Neural progenitor cell (in vitro differentiated cells): ENCODE measurements around the gene ATP8B3.

Source experiments
- EZH2 ChIP-seq: fragments of 200-600 bp; sonication (generic); IDR thresholded peaks from 2 replicates; pipeline ENCODE4 v1.6.1; 2017; ENCODE audit warnings: antibody characterized with exemption, mild to moderate bottlenecking, moderate library complexity
- EZH2phosphoT487 ChIP-seq: fragments of 200-600 bp; sonication (generic); IDR thresholded peaks from 2 replicates; pipeline ENCODE4 v1.6.1; 2017; ENCODE audit warnings: antibody characterized with exemption
- TF ChIP-seq, protein P1 (sequence below): fragments of 200-600 bp; sonication (generic); IDR thresholded peaks from 2 replicates; pipeline ENCODE4 v1.5.1; 2017; ENCODE audit warnings: antibody characterized with exemption, mild to moderate bottlenecking

GRCh38 chr19:1769645-1769985 is 42.5 kb downstream of the ATP8B3 start:
- TF ChIP-seq, protein P1, sequence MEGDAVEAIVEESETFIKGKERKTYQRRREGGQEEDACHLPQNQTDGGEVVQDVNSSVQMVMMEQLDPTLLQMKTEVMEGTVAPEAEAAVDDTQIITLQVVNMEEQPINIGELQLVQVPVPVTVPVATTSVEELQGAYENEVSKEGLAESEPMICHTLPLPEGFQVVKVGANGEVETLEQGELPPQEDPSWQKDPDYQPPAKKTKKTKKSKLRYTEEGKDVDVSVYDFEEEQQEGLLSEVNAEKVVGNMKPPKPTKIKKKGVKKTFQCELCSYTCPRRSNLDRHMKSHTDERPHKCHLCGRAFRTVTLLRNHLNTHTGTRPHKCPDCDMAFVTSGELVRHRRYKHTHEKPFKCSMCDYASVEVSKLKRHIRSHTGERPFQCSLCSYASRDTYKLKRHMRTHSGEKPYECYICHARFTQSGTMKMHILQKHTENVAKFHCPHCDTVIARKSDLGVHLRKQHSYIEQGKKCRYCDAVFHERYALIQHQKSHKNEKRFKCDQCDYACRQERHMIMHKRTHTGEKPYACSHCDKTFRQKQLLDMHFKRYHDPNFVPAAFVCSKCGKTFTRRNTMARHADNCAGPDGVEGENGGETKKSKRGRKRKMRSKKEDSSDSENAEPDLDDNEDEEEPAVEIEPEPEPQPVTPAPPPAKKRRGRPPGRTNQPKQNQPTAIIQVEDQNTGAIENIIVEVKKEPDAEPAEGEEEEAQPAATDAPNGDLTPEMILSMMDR, result no peak
- TF ChIP-seq EZH2phosphoT487, result no peak
- TF ChIP-seq EZH2, result no peak
